ENCODE measurements around the gene KIF5A. TPM values are rescaled to one million over a fixed set of nuclear protein-coding genes. Genes with fewer than 3 reads are reported as not detected.

The KIF5A gene
- polyA plus RNA-seq, 1 of the 3 experiments (the other 2 are of a cell fraction): 6.2 TPM

DNA sequence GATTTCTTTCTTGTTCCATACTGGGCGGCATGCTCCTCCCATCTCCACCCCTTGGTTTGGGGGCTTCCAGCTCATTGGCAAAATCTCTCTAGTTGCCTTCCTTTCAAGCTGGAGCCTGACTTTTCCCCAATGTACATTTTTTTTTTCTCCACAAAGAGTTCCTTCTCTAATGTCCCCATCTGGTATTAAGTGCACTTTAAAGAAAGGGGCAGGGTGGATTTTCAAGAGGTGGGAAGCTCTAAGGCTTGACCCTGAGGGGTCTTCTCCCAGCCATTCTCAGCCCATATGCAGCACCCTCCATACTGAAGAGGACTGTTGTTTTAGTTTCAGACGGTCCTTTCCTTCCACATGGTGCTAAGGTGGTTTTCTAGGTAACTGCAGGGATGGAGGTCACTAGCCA lies 35.3 kb downstream of the KIF5A start (continued):
- TF ChIP-seq CHD2 (IDR thresholded peaks at IDR 0.05; ENCODE audit: low read length, partially characterized antibody): no peak
- TF ChIP-seq, protein P1, sequence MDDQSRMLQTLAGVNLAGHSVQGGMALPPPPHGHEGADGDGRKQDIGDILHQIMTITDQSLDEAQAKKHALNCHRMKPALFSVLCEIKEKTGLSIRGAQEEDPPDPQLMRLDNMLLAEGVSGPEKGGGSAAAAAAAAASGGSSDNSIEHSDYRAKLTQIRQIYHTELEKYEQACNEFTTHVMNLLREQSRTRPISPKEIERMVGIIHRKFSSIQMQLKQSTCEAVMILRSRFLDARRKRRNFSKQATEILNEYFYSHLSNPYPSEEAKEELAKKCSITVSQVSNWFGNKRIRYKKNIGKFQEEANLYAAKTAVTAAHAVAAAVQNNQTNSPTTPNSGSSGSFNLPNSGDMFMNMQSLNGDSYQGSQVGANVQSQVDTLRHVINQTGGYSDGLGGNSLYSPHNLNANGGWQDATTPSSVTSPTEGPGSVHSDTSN (IDR thresholded peaks at IDR 0.05): no peak
- TF ChIP-seq, protein P2, sequence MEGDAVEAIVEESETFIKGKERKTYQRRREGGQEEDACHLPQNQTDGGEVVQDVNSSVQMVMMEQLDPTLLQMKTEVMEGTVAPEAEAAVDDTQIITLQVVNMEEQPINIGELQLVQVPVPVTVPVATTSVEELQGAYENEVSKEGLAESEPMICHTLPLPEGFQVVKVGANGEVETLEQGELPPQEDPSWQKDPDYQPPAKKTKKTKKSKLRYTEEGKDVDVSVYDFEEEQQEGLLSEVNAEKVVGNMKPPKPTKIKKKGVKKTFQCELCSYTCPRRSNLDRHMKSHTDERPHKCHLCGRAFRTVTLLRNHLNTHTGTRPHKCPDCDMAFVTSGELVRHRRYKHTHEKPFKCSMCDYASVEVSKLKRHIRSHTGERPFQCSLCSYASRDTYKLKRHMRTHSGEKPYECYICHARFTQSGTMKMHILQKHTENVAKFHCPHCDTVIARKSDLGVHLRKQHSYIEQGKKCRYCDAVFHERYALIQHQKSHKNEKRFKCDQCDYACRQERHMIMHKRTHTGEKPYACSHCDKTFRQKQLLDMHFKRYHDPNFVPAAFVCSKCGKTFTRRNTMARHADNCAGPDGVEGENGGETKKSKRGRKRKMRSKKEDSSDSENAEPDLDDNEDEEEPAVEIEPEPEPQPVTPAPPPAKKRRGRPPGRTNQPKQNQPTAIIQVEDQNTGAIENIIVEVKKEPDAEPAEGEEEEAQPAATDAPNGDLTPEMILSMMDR (IDR thresholded peaks at IDR 0.05): no peak

DNA sequence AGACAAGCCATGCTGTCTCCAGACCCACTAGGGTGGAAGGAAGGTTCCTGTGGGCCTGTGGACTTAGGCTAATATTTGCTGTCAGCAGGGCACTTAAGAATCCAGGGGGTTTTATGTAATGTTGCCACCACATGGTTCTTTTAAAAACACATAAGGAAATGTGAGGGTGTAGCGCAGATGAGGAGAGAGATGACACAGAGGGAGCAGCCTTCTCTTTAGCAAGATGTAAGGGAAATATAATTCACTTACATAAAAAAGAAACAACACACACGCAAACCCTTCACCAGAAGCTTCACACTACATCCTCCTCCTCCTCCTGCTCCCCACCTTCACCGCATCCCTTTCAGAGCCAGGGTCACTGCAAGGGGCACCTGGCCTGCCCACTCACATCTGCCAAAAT lies 36.3 kb downstream of the KIF5A start:
- H3K36me3 ChIP-seq (replicated peaks in 1 of 2; ENCODE audit: control insufficient read depth in 1 of 2, insufficient read depth in 2 of 2, low read length in 1 of 2): peaks cover 15 to 36% of the 10 kb centered on the region in 2 experiments
- no peak overlapping the region for H2AFZ ChIP-seq (ENCODE audit: low read depth)
- H3K9ac ChIP-seq: no peak overlapping the region
- ChIA-PET CTCF (interaction anchor here (0.8 to 7.6 kb wide), 9 partner anchors 15 to 151 kb away, joined by 3 to 298 read pairs (median 65); partner anchors contain the start of genes ARHGEF25, B4GALNT1 and DTX3), POLR2A (no interaction called here)
- no peak overlapping the region for H3K27ac ChIP-seq (ENCODE audit: low read depth in 2 of 2, low read length in 1 of 2)
- peaks cover 0 to 5% of the 10 kb centered on the region in 2 experiments; a peak in 2 of 4 replicates for H3K4me1 ChIP-seq (ENCODE audit: control insufficient read depth in 1 of 2, insufficient read depth in 2 of 2, low read depth in 1 of 2, low read length in 1 of 2)
- no peaks in the 10 kb centered on the region for H3K79me2 ChIP-seq (ENCODE audit: insufficient read depth)
- H3K9me2 ChIP-seq: no peaks in the 10 kb centered on the region
- H3K9me3 ChIP-seq: no peaks in the 10 kb centered on the region
- no peaks in the 10 kb centered on the region for H3F3A ChIP-seq (replicated peaks; ENCODE audit: insufficient read depth)
- 86% methylated on average over 3 of the region's 3 CpGs for WGBS (ENCODE audit: low lambda C conversion rate)
- no peaks in the 10 kb centered on the region for H3K27me3 ChIP-seq (ENCODE audit: insufficient read depth)
- H3K4me3 ChIP-seq (ENCODE audit: low read depth in 2 of 2, low read length in 1 of 2): no peak overlapping the region
- TF ChIP-seq, protein P3, sequence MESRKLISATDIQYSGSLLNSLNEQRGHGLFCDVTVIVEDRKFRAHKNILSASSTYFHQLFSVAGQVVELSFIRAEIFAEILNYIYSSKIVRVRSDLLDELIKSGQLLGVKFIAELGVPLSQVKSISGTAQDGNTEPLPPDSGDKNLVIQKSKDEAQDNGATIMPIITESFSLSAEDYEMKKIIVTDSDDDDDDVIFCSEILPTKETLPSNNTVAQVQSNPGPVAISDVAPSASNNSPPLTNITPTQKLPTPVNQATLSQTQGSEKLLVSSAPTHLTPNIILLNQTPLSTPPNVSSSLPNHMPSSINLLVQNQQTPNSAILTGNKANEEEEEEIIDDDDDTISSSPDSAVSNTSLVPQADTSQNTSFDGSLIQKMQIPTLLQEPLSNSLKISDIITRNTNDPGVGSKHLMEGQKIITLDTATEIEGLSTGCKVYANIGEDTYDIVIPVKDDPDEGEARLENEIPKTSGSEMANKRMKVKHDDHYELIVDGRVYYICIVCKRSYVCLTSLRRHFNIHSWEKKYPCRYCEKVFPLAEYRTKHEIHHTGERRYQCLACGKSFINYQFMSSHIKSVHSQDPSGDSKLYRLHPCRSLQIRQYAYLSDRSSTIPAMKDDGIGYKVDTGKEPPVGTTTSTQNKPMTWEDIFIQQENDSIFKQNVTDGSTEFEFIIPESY (IDR thresholded peaks at IDR 0.05; ENCODE audit: borderline replicate concordance, low read depth): no peak
- no peak for TF ChIP-seq NRF1 (IDR thresholded peaks at IDR 0.05; ENCODE audit: low read depth, low read length)
- TF ChIP-seq, protein P2 (IDR thresholded peaks at IDR 0.05): no peak
- no peak for TF ChIP-seq MEF2A (IDR thresholded peaks at IDR 0.05; ENCODE audit: borderline replicate concordance, low read depth)
- TF ChIP-seq RXRA (IDR thresholded peaks at IDR 0.05; ENCODE audit: borderline replicate concordance, low read depth): no peak
- no peak for TF ChIP-seq RFX5 (IDR thresholded peaks at IDR 0.05; ENCODE audit: low read length)
- TF ChIP-seq, protein P4, sequence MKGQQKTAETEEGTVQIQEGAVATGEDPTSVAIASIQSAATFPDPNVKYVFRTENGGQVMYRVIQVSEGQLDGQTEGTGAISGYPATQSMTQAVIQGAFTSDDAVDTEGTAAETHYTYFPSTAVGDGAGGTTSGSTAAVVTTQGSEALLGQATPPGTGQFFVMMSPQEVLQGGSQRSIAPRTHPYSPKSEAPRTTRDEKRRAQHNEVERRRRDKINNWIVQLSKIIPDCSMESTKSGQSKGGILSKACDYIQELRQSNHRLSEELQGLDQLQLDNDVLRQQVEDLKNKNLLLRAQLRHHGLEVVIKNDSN (IDR thresholded peaks at IDR 0.05; ENCODE audit: borderline replicate concordance, low read depth): no peak
- no peak for TF ChIP-seq NFIC (IDR thresholded peaks at IDR 0.05; ENCODE audit: borderline replicate concordance)
- no peak for TF ChIP-seq POLR2AphosphoS5 (IDR thresholded peaks at IDR 0.05; ENCODE audit: low read depth, low read length)
- no peak for TF ChIP-seq TAF1 (IDR thresholded peaks at IDR 0.05; ENCODE audit: borderline replicate concordance, low read depth, low read length)
- TF ChIP-seq FOXJ3 (CRISPR knock-in tag; IDR thresholded peaks at IDR 0.05): no peak
- no peak for TF ChIP-seq GABPA (IDR thresholded peaks at IDR 0.05; ENCODE audit: low read depth)
- H3K4me2 ChIP-seq: no peak overlapping the region
- no peak for DNase-seq
- no peaks in the 10 kb centered on the region for H4K20me1 ChIP-seq (ENCODE audit: insufficient read depth)
